GM23338 (cell line): ENCODE data around the gene TMEM273. TPM values are rescaled to one million over a fixed set of nuclear protein-coding genes. Genes with fewer than 3 reads are reported as not detected.

Experiments
- ATAC-seq: fragments of 200-7000 bp; cut with Tn5 transposase; 3 replicates; pipeline ENCODE4 v1.9.1; 2020
- DNase-seq: peaks from one replicate; pipeline ENCODE4 v3.0.0-alpha.2; 2015; ENCODE audit warnings: low spot score
- H2AFZ ChIP-seq: fragments of 200-600 bp; sonication (generic); 2 replicates; pipeline ENCODE4 v1.8.0; 2016; ENCODE audit warnings: antibody characterized with exemption, mild to moderate bottlenecking, moderate library complexity
- H3F3A ChIP-seq: fragments of 200-600 bp; sonication (generic); replicated peaks from 2 replicates; pipeline ENCODE4 v1.8.0; 2017; ENCODE audit warnings: antibody characterized with exemption, mixed run types, low read depth
- H3K27ac ChIP-seq: fragments of 200-600 bp; sonication (generic); 2 replicates; pipeline ENCODE4 v1.6.1; 2016; ENCODE audit warnings: low read depth
- H3K27me3 ChIP-seq: fragments of 200-600 bp; sonication (generic); 2 replicates; pipeline ENCODE4 v1.8.0; 2016; ENCODE audit warnings: mild to moderate bottlenecking, mixed run types, moderate library complexity; ENCODE audit not compliant: insufficient read depth
- H3K36me3 ChIP-seq: fragments of 200-600 bp; sonication (generic); 2 replicates; pipeline ENCODE4 v1.8.0; 2016; ENCODE audit warnings: mild to moderate bottlenecking; ENCODE audit not compliant: insufficient read depth
- H3K4me1 ChIP-seq: fragments of 200-600 bp; sonication (generic); 2 replicates; pipeline ENCODE4 v1.8.0; 2016; ENCODE audit warnings: mild to moderate bottlenecking, moderate library complexity; ENCODE audit not compliant: insufficient read depth
- H3K4me2 ChIP-seq: fragments of 200-600 bp; sonication (generic); 2 replicates; pipeline ENCODE4 v1.7.1; 2017; ENCODE audit warnings: mixed run types
- H3K4me3 ChIP-seq: fragments of 200-600 bp; sonication (generic); 2 replicates; pipeline ENCODE4 v1.6.1; 2016; ENCODE audit warnings: mixed run types
- H3K79me2 ChIP-seq: fragments of 200-600 bp; sonication (generic); replicated peaks from 2 replicates; pipeline ENCODE4 v1.8.0; 2017; ENCODE audit warnings: mild to moderate bottlenecking; ENCODE audit not compliant: insufficient read depth
- H3K9me2 ChIP-seq: fragments of 200-600 bp; sonication (generic); 2 replicates; pipeline ENCODE4 v1.8.0; 2017; ENCODE audit not compliant: insufficient read depth
- H4K20me1 ChIP-seq: fragments of 200-600 bp; sonication (generic); replicated peaks from 2 replicates; pipeline ENCODE4 v1.8.0; 2017; ENCODE audit warnings: mild to moderate bottlenecking; ENCODE audit not compliant: insufficient read depth
- H3K27ac Mint-ChIP-seq: 2 replicates; pipeline ENCODE4 v1.8.0; 2020; ENCODE audit warnings: inconsistent platforms, mild to moderate bottlenecking, moderate library complexity, mixed read lengths
- H3K27me3 Mint-ChIP-seq: 3 replicates; pipeline ENCODE4 v1.8.0; 2022; ENCODE audit warnings: low read depth, mild to moderate bottlenecking, moderate library complexity, mixed read lengths, inconsistent platforms; ENCODE audit not compliant: insufficient read depth, poor library complexity
- H3K36me3 Mint-ChIP-seq: 3 replicates; pipeline ENCODE4 v1.8.0; 2021; ENCODE audit warnings: low read depth, mild to moderate bottlenecking, inconsistent platforms, moderate library complexity, mixed read lengths
- H3K4me1 Mint-ChIP-seq: 3 replicates; pipeline ENCODE4 v1.8.0; 2020; ENCODE audit warnings: mild to moderate bottlenecking, inconsistent platforms, mixed read lengths
- H3K4me3 Mint-ChIP-seq: 3 replicates; pipeline ENCODE4 v1.8.0; 2021; ENCODE audit warnings: moderate library complexity, mild to moderate bottlenecking, inconsistent platforms, mixed read lengths
- H3K9me3 Mint-ChIP-seq: 3 replicates; pipeline ENCODE4 v1.8.0; 2020; ENCODE audit warnings: moderate library complexity, mild to moderate bottlenecking, inconsistent platforms, mixed read lengths
- CREB1 ChIP-seq: fragments of 250-450 bp; sonication (Bioruptor Pico); IDR thresholded peaks from 2 replicates; pipeline ENCODE4 v1.5.0; 2020; ENCODE audit warnings: low read depth, mild to moderate bottlenecking, moderate library complexity
- CTCF ChIP-seq, 2 experiments: fragments of 200-600 bp in 1 of 2; sonication (generic) in 1 of 2; conservative IDR thresholded peaks; 2 replicates each; pipeline versions ENCODE4 v1.5.1 to v1.6.1; 2016 to 2017; ENCODE audit warnings: antibody characterized with exemption in 2 of 2, low read depth in 2 of 2, mild to moderate bottlenecking in 2 of 2, moderate library complexity in 1 of 2
- EZH2phosphoT487 ChIP-seq: fragments of 200-600 bp; sonication (generic); IDR thresholded peaks from one replicate; pipeline ENCODE4 v1.8.1; 2018; ENCODE audit warnings: antibody characterized with exemption; ENCODE audit not compliant: unreplicated experiment
- REST ChIP-seq: IDR thresholded peaks from one replicate; pipeline ENCODE4 v1.6.1; 2018; ENCODE audit warnings: antibody characterized with exemption; ENCODE audit not compliant: unreplicated experiment
- ZNF462 ChIP-seq: fragments of 250-450 bp; sonication (Bioruptor Pico); IDR thresholded peaks from 2 replicates; pipeline ENCODE4 v1.5.0; 2020; ENCODE audit warnings: mild to moderate bottlenecking, moderate library complexity
- polyA plus RNA-seq: library from polyadenylated mRNA; unstranded; fragments of >200 nt; fragmentation: Nextera tagmentation; extraction: Ambion mirVana; gene quantifications from 2 replicates; pipeline ENCODE4 v1.2.1, GENCODE V29; 2016
- total RNA-seq: library from RNA; depleted of rRNA; stranded (reverse); fragments of >200 nt; shearing (Covaris generic); gene quantifications from 2 replicates; pipeline ENCODE4 v1.2.3, GENCODE V29; 2014

Gene TMEM273
- total and polyA plus RNA-seq, 2 experiments from 2014 or later: not detected

- H3K36me3 Mint-ChIP-seq: peaks cover 2% of the 10 kb centered on the region; the same call in 1 of the 3 replicates
Observed at GRCh38 chr10:49132362-49132737, 55.8 kb downstream of the TMEM273 start.

More at GRCh38 chr10:49132362-49132737, 55.8 kb downstream of the TMEM273 start:
- Mint-ChIP-seq H3K4me3 (no peak overlapping the region), H3K27ac (no peak overlapping the region), H3K4me1 (no peaks in the 10 kb centered on the region; the same call in 1 of the 3 replicates), H3K27me3 (peaks cover 1% of the 10 kb centered on the region), H3K9me3 (peaks cover 2% of the 10 kb centered on the region; the same call in 1 of the 3 replicates)
- Histone ChIP-seq H2AFZ (no peak overlapping the region), H3K4me2 (no peak overlapping the region), H3K4me1 (no peaks in the 10 kb centered on the region), H3K4me3 (no peak overlapping the region), H3K9me2 (peaks cover 13% of the 10 kb centered on the region; the same call in 1 of the 2 replicates), H3K36me3 (no peaks in the 10 kb centered on the region), H3K27ac (no peak overlapping the region), H3F3A (no peaks in the 10 kb centered on the region), H3K79me2 (no peaks in the 10 kb centered on the region), H3K27me3 (no peaks in the 10 kb centered on the region), H4K20me1 (no peaks in the 10 kb centered on the region)
- ATAC-seq (peak; percentile 35; the same call in 2 of the 3 replicates), DNase-seq (no peak)
- TF ChIP-seq ZNF462 (CRISPR knock-in tag) (no peak), EZH2phosphoT487 (no peak), REST (no peak), CTCF (conservative IDR thresholded peaks at IDR 0.05; ENCODE audit: low read depth in 2 of 2) (peak; percentile 17 to 30; a peak in 1 of 4 replicates), CREB1 (CRISPR knock-in tag) (no peak)
